GM23248 (cell line): Measurements from ENCODE around the gene RAB12. TPM values are rescaled to one million over a fixed set of nuclear protein-coding genes. Genes with fewer than 3 reads are reported as not detected.

Source experiments
- DNase-seq: peaks from one replicate; pipeline ENCODE4 v3.0.0-alpha.2; 2015
- H2AFZ ChIP-seq: fragments of 200-600 bp; sonication (generic); 2 replicates; pipeline ENCODE4 v1.6.1; 2016; ENCODE audit warnings: antibody characterized with exemption
- H3F3A ChIP-seq: fragments of 200-600 bp; sonication (generic); 2 replicates; pipeline ENCODE4 v1.6.1; 2016; ENCODE audit warnings: mild to moderate bottlenecking, antibody characterized with exemption, mixed run types; ENCODE audit not compliant: insufficient read depth
- H3K27ac ChIP-seq: fragments of 200-600 bp; sonication (generic); 2 replicates; pipeline ENCODE4 v1.5.1; 2016; ENCODE audit warnings: mild to moderate bottlenecking
- H3K27me3 ChIP-seq: fragments of 200-600 bp; sonication (generic); replicated peaks from 2 replicates; pipeline ENCODE4 v1.6.1; 2016; ENCODE audit warnings: mild to moderate bottlenecking; ENCODE audit not compliant: insufficient read depth
- H3K36me3 ChIP-seq: fragments of 200-600 bp; sonication (generic); 2 replicates; pipeline ENCODE4 v1.6.1; 2016; ENCODE audit warnings: low read depth, mild to moderate bottlenecking
- H3K4me1 ChIP-seq: fragments of 200-600 bp; sonication (generic); 2 replicates; pipeline ENCODE4 v1.6.1; 2016; ENCODE audit warnings: mild to moderate bottlenecking; ENCODE audit not compliant: insufficient read depth
- H3K4me2 ChIP-seq: fragments of 200-600 bp; sonication (generic); one replicate; pipeline ENCODE4 v1.6.1; 2016; ENCODE audit warnings: mild to moderate bottlenecking; ENCODE audit not compliant: unreplicated experiment
- H3K4me3 ChIP-seq: fragments of 200-600 bp; sonication (generic); 2 replicates; pipeline ENCODE4 v1.5.1; 2016; ENCODE audit warnings: mild to moderate bottlenecking
- H3K79me2 ChIP-seq: fragments of 200-600 bp; sonication (generic); 2 replicates; pipeline ENCODE4 v1.6.1; 2016; ENCODE audit warnings: mild to moderate bottlenecking; ENCODE audit not compliant: insufficient read depth
- H3K9ac ChIP-seq: fragments of 200-600 bp; sonication (generic); 2 replicates; pipeline ENCODE4 v1.6.1; 2016; ENCODE audit warnings: mild to moderate bottlenecking
- H3K9me2 ChIP-seq: fragments of 200-600 bp; sonication (generic); 2 replicates; pipeline ENCODE4 v1.6.1; 2016; ENCODE audit warnings: mixed run types, mild to moderate bottlenecking, moderate library complexity; ENCODE audit not compliant: insufficient read depth
- H3K9me3 ChIP-seq: fragments of 200-600 bp; sonication (generic); one replicate; pipeline ENCODE4 v1.6.1; 2017; ENCODE audit warnings: low read depth
- H4K20me1 ChIP-seq: fragments of 200-600 bp; sonication (generic); 2 replicates; pipeline ENCODE4 v1.6.0; 2016; ENCODE audit not compliant: insufficient read depth
- EZH2 ChIP-seq: fragments of 200-600 bp; sonication (generic); IDR thresholded peaks from 2 replicates; pipeline ENCODE4 v1.6.1; 2018; ENCODE audit warnings: antibody characterized with exemption, mild to moderate bottlenecking; ENCODE audit not compliant: insufficient read depth, poor library complexity, severe bottlenecking
- EZH2phosphoT487 ChIP-seq: fragments of 200-600 bp; sonication (generic); IDR thresholded peaks from 2 replicates; pipeline ENCODE4 v1.6.1; 2018; ENCODE audit warnings: antibody characterized with exemption, moderate library complexity, mild to moderate bottlenecking, low read depth; ENCODE audit not compliant: insufficient read depth
- WGBS, 2 experiments: methylation state at CpG; one replicate each; pipeline ENCODE4 v1.1.6; 2015 to 2017; ENCODE audit warnings: low lambda C conversion rate in 2 of 2, low coverage in 1 of 2; ENCODE audit errors: missing lambda C conversion rate in 2 of 2; 5-methylcytosine and 5-hydroxymethylcytosine counted together
- in situ Hi-C: fragments of 300-500 bp; cut with MboI; formaldehyde crosslinking; loops from 2 replicates; pipeline ENCODE4 v1.15.0; 2020
- polyA plus RNA-seq: library from polyadenylated mRNA; unstranded; fragments of >200 nt; fragmentation: Nextera tagmentation; extraction: Ambion mirVana; gene quantifications from 2 replicates; pipeline ENCODE4 v1.2.1, GENCODE V29; 2016
- total RNA-seq: library from RNA; depleted of rRNA; stranded (reverse); fragments of >200 nt; shearing (Covaris generic); gene quantifications from 2 replicates; pipeline ENCODE4 v1.2.3, GENCODE V29; 2014

The RAB12 gene
- total and polyA plus RNA-seq, 2 experiments from 2014 or later: 4.1 to 73.8 TPM

DNA sequence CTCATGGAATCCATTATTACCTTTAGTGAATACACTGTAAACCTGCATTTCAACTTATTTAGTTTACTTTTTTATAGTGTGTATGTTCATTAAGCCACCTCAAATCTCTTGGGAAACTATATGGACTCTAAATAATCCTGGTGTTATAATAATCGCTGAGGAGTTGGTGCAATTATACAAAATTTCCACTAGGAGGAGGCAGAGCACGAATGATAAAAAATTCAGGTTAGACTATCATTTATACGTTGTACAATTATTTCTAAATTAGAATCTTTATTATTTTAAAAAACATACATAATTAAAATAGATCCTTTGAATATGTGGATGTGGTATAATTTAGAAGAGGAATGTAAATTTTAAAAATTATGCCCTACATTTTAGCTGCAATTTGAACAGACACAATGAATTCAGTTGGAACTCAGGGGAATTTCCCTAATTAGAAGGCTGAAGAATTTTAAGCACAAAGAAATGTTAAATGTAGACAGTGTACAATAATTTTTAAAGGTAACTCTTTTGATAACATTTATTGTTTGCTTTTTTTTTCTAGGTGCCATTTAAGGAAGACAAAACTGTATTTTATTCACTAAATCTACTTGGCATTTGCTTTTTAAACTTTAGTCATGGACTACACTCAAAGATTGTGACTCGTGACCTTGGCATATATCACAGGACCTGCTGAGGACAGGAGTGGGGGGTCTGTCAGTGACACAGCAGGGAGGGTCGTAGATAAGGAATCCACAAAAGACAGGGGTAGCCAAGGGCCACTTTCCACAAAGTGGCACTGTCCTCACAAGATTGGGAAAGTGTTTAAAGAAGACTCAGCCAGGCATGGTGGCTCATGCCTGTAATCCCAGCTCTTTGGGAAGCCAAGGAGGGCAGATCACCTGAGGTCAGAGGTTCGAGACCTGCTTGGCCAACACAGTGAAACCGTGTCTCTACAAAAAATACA is 45.5 kb downstream of the RAB12 start:
- Histone ChIP-seq H3K4me2 (no peak overlapping the region), H3K9me3 (no peaks in the 10 kb centered on the region), H3K9me2 (no peaks in the 10 kb centered on the region), H3K79me2 (no peaks in the 10 kb centered on the region), H4K20me1 (no peaks in the 10 kb centered on the region), H3K27me3 (no peaks in the 10 kb centered on the region), H3K27ac (no peak overlapping the region), H3K9ac (no peak overlapping the region), H2AFZ (peak overlapping the region; percentile 16; the same call in 1 of the 2 replicates), H3K4me1 (no peaks in the 10 kb centered on the region; the same call in 1 of the 2 replicates), H3K36me3 (no peaks in the 10 kb centered on the region), H3K4me3 (no peak overlapping the region), H3F3A (no peaks in the 10 kb centered on the region)
- WGBS, 2 experiments: 30 to 32% methylated on average over 7 of the region's 7 CpGs
- in situ Hi-C loops: loop anchor here (5.0 to 10.0 kb wide), 2 partner anchors 328 to 400 kb away; no protein-coding TSS in a partner anchor
- peak; percentile 50 for DNase-seq
- TF ChIP-seq EZH2 (no peak), EZH2phosphoT487 (no peak)

- TF ChIP-seq EZH2 (no peak), EZH2phosphoT487 (no peak)
- Histone ChIP-seq H3K4me1 (no peaks in the 10 kb centered on the region; the same call in 1 of the 2 replicates), H3K27me3 (no peaks in the 10 kb centered on the region), H4K20me1 (no peaks in the 10 kb centered on the region), H3K79me2 (no peaks in the 10 kb centered on the region), H3K9me3 (no peaks in the 10 kb centered on the region), H3K9ac (no peak overlapping the region), H3K27ac (no peak overlapping the region), H3K36me3 (no peaks in the 10 kb centered on the region), H3F3A (no peaks in the 10 kb centered on the region), H3K9me2 (no peaks in the 10 kb centered on the region), H3K4me3 (no peak overlapping the region), H2AFZ (0 out of 2 replicates have a peak overlapping the region, but pooled peaks have one; percentile 23), H3K4me2 (no peak overlapping the region)
- in situ Hi-C loops: loop anchor here (10.0 kb wide), 1 partner anchor 399 kb away; no protein-coding TSS in a partner anchor
- DNase-seq: peak; percentile 39
- 43 to 49% methylated on average over 6 of the region's 6 CpGs for WGBS, 2 experiments
Observed at GRCh38 chr18:8656232-8656631, 47.0 kb downstream of the RAB12 start.

GRCh38 chr18:8657050-8657820 is 48.0 kb downstream of the RAB12 start:
- Histone ChIP-seq H2AFZ (no peak overlapping the region), H3K9me2 (no peaks in the 10 kb centered on the region), H3K9me3 (no peaks in the 10 kb centered on the region), H3K4me2 (no peak overlapping the region), H3K4me3 (no peak overlapping the region), H4K20me1 (no peaks in the 10 kb centered on the region), H3K27ac (no peak overlapping the region), H3K9ac (no peak overlapping the region), H3K36me3 (no peaks in the 10 kb centered on the region), H3K4me1 (no peaks in the 10 kb centered on the region; the same call in 1 of the 2 replicates), H3K27me3 (no peaks in the 10 kb centered on the region), H3F3A (no peaks in the 10 kb centered on the region), H3K79me2 (no peaks in the 10 kb centered on the region)
- in situ Hi-C loops: loop anchor here (10.0 kb wide), 1 partner anchor 398 kb away; no protein-coding TSS in a partner anchor
- no peak for DNase-seq
- TF ChIP-seq EZH2phosphoT487 (no peak), EZH2 (no peak)
- 91 to 92% methylated on average over 14 of the region's 14 CpGs for WGBS, 2 experiments

DNA sequence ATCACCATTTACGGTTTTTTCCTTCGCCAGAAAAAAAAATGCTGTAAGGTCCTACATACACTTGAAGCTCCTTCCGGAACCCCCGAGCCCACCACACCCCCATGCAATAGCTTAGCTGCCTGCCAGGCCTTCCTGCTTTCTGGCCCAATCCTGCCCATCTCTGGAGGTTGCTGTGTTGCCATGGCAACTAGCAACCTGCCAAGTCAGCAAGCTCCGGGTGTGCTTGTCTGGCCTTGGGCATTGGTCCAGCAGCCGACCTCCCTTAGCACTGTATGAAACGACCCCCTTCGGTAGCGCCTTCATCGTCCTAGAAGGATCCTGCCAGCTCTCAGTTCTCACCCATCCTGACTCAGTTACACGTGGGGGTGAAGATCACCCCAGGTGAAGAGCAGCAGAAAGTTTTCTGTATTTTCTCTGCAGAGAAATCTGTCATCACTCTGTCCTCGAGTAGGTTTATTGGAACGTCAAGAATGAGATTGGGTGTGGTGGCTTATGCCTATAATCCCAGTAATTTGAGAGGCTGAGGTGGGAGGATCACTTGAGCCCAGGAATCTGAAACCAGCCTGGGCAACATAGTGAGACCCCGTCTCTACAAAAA is 48.7 kb downstream of the RAB12 start:
- no peak overlapping the region for H3K9ac ChIP-seq
- 45 to 48% methylated on average over 14 of the region's 14 CpGs for WGBS, 2 experiments
- no peak for TF ChIP-seq EZH2phosphoT487
- no peak for TF ChIP-seq EZH2
- H2AFZ ChIP-seq: no peak overlapping the region
- no peaks in the 10 kb centered on the region for H3K36me3 ChIP-seq
- no peaks in the 10 kb centered on the region; the same call in 1 of the 2 replicates for H3K4me1 ChIP-seq
- peak; percentile 28 for DNase-seq
- in situ Hi-C loops: loop anchor here (10.0 kb wide), 1 partner anchor 397 kb away; no protein-coding TSS in a partner anchor
- no peaks in the 10 kb centered on the region for H3K79me2 ChIP-seq
- H3F3A ChIP-seq: no peaks in the 10 kb centered on the region
- H3K4me3 ChIP-seq: no peak overlapping the region
- H3K27ac ChIP-seq: no peak overlapping the region
- H3K27me3 ChIP-seq: no peaks in the 10 kb centered on the region
- H3K9me2 ChIP-seq: no peaks in the 10 kb centered on the region
- no peaks in the 10 kb centered on the region for H4K20me1 ChIP-seq
- H3K4me2 ChIP-seq: no peak overlapping the region
- no peaks in the 10 kb centered on the region for H3K9me3 ChIP-seq
